ENCODE results near the gene FAM221B. TPM values are rescaled to one million over a fixed set of nuclear protein-coding genes. Genes with fewer than 3 reads are reported as not detected.

The FAM221B gene
- total RNA-seq, 4 donors from 2014 or later: not detected

DNA sequence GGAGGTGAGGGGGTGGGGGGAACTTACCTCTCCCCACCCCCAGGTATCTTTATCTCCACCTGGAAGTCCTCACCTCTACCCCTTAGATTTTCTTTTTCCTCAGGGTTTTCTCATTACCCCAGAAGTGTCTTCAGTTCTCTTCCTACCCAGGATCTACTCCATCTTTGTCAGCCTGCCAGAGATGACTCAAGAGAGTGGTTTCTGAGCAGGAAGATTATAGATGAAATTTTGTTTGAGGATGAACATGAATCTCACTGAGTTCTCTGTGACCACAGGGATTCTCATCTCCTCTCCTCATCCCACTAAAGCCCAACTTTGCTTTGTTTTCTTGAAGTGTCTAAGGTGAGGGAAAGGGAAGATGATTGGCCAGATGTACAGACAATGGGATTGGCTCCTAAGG, 8.5 kb downstream of the FAM221B start:
- TF ChIP-seq POLR2AphosphoS5 (IDR thresholded peaks at IDR 0.05) (no peak), CTCF (IDR thresholded peaks at IDR 0.05) (no peak), POLR2A (IDR thresholded peaks at IDR 0.05; ENCODE audit: low read depth) (no peak), EP300 (IDR thresholded peaks at IDR 0.05) (no peak)
- H3K4me1 ChIP-seq: peaks cover 0 to 9% (median 5%) of the 10 kb centered on the region in 4 donors
- intact Hi-C loops (cut with DNase I): no loop called here

DNA sequence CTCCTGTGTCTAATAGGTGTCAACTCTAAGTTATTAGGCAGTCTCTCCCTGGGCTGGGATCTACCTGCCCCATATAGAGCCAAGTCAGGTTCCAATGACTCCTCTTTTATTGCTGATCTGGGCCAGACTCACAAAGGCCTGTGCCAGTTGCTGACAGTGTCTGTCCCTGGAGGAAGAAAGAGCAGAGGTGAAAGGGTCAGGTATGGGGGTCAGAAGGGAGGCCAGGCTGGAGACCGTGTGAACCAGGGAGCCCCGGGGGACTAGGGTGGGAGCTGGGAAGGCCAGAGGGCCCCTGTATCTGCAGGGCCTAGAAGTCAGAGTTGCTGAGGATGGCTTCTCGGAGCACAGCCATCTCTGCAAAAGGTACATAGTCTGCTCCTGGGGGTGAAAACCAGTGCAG, 10.2 kb downstream of the FAM221B start:
- WGBS: 91% methylated on average over 3 of the region's 3 CpGs
- Histone ChIP-seq H3K36me3 (no peaks in the 10 kb centered on the region), H3K4me3 (no peak overlapping the region), H3K9me3 (no peaks in the 10 kb centered on the region), H3K27me3 (no peaks in the 10 kb centered on the region), H3K4me1 (peaks cover 11 to 20% (median 16%) of the 10 kb centered on the region in 4 donors), H3K27ac (replicated peaks in 1 of 4) (no peak overlapping the region)
- TF ChIP-seq EP300 (IDR thresholded peaks at IDR 0.05): no peak
- no peak for TF ChIP-seq POLR2A (IDR thresholded peaks at IDR 0.05; ENCODE audit: low read depth)
- TF ChIP-seq CTCF (IDR thresholded peaks at IDR 0.05): no peak
- TF ChIP-seq POLR2AphosphoS5 (IDR thresholded peaks at IDR 0.05): no peak
- no peak for DNase-seq (ENCODE audit: extremely low spot score)
- intact Hi-C loops (cut with DNase I): no loop called here

More for the DNA sequence above, 8.5 kb downstream of the FAM221B start:
- Histone ChIP-seq H3K4me3 (no peak overlapping the region), H3K9me3 (no peaks in the 10 kb centered on the region), H3K36me3 (no peaks in the 10 kb centered on the region), H3K27me3 (no peaks in the 10 kb centered on the region), H3K27ac (replicated peaks in 1 of 4) (no peak overlapping the region)
- no peak for DNase-seq (ENCODE audit: extremely low spot score)

DNA sequence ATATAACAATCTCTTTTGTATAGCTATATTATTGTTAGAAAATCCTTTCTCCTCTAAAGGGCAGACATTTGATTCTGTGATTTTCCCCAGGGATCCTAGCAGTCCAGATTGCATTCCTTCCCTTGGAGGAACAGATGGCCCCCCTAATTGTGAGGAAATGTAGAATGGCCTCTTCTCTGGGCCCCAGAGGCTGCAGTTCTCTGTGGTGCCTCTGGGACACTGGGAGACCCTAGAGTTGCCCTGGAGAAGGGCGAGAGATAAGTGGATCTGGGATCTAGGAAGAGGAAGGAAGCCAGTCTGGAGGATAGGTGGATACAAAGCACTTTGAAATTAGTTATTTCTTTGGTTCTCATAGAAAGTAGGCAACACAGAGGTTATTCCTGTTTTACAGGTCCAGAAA, 11.8 kb downstream of the FAM221B start:
- TF ChIP-seq CTCF (IDR thresholded peaks at IDR 0.05) (no peak), POLR2AphosphoS5 (IDR thresholded peaks at IDR 0.05) (no peak), EP300 (IDR thresholded peaks at IDR 0.05) (no peak), POLR2A (IDR thresholded peaks at IDR 0.05; ENCODE audit: low read depth) (no peak)
- no peaks in the 10 kb centered on the region for H3K36me3 ChIP-seq
- H3K27ac ChIP-seq (replicated peaks in 1 of 4): no peak overlapping the region
- DNase-seq (ENCODE audit: extremely low spot score): no peak
- no peaks in the 10 kb centered on the region for H3K27me3 ChIP-seq
- intact Hi-C loops (cut with DNase I): no loop called here
- H3K9me3 ChIP-seq: no peaks in the 10 kb centered on the region
- no peak overlapping the region for H3K4me3 ChIP-seq
- peaks cover 23 to 36% (median 30%) of the 10 kb centered on the region in 4 donors for H3K4me1 ChIP-seq
- 65% methylated on average over 1 of the region's 1 CpG for WGBS

DNA sequence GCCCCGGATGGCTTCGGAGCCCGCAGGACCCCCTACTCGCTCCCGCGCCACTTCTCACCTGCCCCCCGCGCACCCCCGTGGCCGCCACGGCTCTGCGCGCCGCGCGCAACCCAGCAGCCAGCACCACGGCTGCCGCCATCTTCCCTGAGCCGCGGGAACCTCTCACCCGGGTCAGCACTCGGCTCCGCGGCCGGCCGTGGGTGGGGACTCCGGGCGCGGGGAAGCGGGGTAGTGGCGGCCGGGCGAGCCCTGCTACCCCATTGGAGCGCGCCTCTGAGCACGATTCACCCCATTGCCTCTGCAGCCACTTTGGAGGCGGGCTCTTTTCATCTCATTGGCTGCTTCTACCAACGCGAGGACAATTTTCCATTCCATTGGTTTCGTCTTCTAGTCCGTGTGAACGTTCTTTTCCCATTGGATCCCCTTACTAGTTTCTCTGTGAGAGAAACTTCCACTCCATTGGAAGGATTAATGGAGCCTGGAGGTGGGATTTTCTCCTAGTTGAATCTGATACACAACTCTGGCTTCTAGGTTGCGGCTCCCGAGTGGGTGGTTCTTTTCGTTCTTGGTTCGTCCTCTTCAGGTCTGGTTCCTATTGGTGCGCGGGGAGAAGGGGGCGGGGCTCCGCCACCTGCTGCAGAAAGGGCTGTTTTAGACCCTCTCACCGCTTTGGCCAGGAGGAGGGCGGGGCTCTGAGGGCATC, 13.5 kb downstream of the FAM221B start, which contains the start of gene HINT2:
Gene HINT2, minus strand, starts transcription at position 202 of the 703 bp plus-strand sequence. Its CDS starts 63 bp downstream, at position 139.
- TF ChIP-seq POLR2AphosphoS5 (IDR thresholded peaks at IDR 0.05): peak; percentile 85 to 98
- no peak for TF ChIP-seq EP300 (IDR thresholded peaks at IDR 0.05)
- TF ChIP-seq POLR2A (IDR thresholded peaks at IDR 0.05; ENCODE audit: low read depth): peak; percentile 86
- TF ChIP-seq CTCF (IDR thresholded peaks at IDR 0.05): peak in 1 of 3 experiments; percentile 16
- H3K27me3 ChIP-seq: no peaks in the 10 kb centered on the region
- WGBS: 0% methylated on average over 18 of the region's 52 CpGs
- H3K9me3 ChIP-seq: no peaks in the 10 kb centered on the region
- H3K4me1 ChIP-seq: peaks cover 30 to 47% (median 43%) of the 10 kb centered on the region in 4 donors
- H3K4me3 ChIP-seq: peak within 1 kb of the TSS; percentile 76 to 100 (median 86)
- DNase-seq (ENCODE audit: extremely low spot score): peak; percentile 99
- peaks cover 0 to 6% (median 2%) of the 10 kb centered on the region in 4 donors for H3K36me3 ChIP-seq
- peak within 1 kb of the TSS; percentile 94 to 100 (median 96) for H3K27ac ChIP-seq (replicated peaks in 1 of 4)
- intact Hi-C loops (cut with DNase I): no loop called here
